Motor neuron (in vitro differentiated cells): Measurements from ENCODE around the gene MYO1H. TPM values are rescaled to one million over a fixed set of nuclear protein-coding genes. Genes with fewer than 3 reads are reported as not detected.

ENCODE experiments used
- ATAC-seq, 8 experiments: fragments of 200-7000 bp; cut with Tn5 transposase; replicated peaks in 6 of 8; 2 replicates each; pipeline ENCODE4 v1.8.0; 2021; ENCODE audit warnings: mild to moderate bottlenecking in 8 of 8, moderate library complexity in 8 of 8
- H3K27ac ChIP-seq, 2 donors: fragments of 250-450 bp; sonication (Bioruptor Pico); 2 replicates each; pipeline ENCODE4 v1.9.0; 2021; ENCODE audit warnings: antibody characterized with exemption in 2 of 2, mild to moderate bottlenecking in 2 of 2, moderate library complexity in 1 of 2
- H3K4me1 ChIP-seq, 2 donors: fragments of 250-450 bp; sonication (Bioruptor Pico); replicated peaks in 1 of 2; 2 replicates each; pipeline ENCODE4 v1.6.1; 2021; ENCODE audit warnings: antibody characterized with exemption in 2 of 2, mild to moderate bottlenecking in 2 of 2, moderate library complexity in 1 of 2
- H3K4me3 ChIP-seq, 5 donors: fragments of 250-450 bp; sonication (Bioruptor Pico); 2 replicates each; pipeline ENCODE4 v1.9.0; 2021; ENCODE audit warnings: antibody characterized with exemption in 5 of 5, mild to moderate bottlenecking in 5 of 5, moderate library complexity in 4 of 5
- WGBS, 10 experiments: fragments of 450-650 bp; shearing (Covaris generic); methylation state at CpG; one replicate each; pipeline ENCODE4 v1.0.0; 2022; 5-methylcytosine and 5-hydroxymethylcytosine counted together
- in situ Hi-C, 9 experiments: fragments of 400-800 bp; cut with MboI; loops; one replicate each; pipeline ENCODE4 v1.15.0; 2021; ENCODE audit warnings: low sequenced_read_pairs in 9 of 9, low pct_unique_long_range_greater_than_20kb in 2 of 9; ENCODE audit not compliant: unreplicated experiment in 9 of 9
- total RNA-seq, 8 experiments: library from RNA; unstranded; fragments of 300-600 nt; gene quantifications; 2 replicates each; pipeline versions ENCODE4 v1.2.3 to v1.2.4, GENCODE V29; 2022

MYO1H gene, protein sequence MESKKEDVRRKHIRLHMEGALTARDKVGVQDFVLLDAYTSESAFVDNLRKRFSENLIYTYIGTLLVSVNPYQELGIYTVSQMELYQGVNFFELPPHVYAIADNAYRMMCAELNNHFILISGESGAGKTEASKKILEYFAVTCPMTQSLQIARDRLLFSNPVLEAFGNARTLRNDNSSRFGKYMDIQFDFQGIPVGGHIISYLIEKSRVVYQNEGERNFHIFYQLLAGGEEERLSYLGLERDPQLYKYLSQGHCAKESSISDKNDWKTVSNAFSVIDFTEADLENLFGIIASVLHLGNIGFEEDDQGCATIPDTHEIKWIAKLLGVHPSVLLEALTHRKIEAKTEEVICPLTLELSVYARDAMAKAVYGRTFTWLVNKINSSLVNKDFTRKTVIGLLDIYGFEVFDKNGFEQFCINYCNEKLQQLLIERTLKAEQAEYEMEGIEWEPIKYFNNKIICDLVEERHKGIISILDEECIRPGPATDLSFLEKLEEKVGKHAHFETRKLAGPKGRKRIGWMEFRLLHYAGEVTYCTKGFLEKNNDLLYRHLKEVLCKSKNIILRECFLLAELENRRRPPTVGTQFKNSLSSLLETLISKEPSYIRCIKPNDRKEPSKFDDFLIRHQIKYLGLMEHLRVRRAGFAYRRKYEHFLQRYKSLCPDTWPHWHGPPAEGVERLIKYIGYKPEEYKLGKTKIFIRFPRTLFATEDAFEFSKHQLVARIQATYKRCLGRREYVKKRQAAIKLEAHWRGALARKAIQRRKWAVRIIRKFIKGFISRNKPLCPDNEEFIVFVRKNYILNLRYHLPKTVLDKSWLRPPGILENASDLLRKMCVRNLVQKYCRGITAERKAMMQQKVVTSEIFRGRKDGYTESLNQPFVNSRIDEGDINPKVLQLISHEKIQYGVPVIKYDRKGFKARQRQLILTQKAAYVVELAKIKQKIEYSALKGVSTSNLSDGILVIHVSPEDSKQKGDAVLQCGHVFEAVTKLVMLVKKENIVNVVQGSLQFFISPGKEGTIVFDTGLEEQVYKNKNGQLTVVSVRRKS
- total RNA-seq, result under 1 TPM; 0.09 to 0.95 (median 0.46) TPM

DNA sequence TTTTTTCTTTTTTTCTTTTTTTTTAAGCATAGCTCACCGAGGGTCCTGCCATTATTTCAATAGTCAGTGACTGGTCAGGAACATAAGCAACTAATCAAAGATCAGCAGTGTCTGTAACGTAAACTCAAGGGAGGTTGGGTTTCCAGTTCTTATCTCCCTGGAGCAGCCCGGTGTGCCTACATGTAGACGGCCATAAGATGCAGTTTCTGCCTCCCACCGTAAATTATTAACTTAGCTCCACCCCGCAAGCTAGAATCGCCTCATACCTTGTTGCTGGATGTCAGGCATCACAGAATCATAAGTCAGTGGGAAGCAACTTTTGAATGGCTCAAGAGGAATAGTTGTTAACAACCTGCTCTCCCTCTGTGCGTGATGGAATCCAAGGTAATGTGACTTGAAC lies at the start of gene MYO1H:
MYO1H (plus strand) TSS at position 312 of the 400 bp plus-strand sequence; CDS start at position 373, 61 bp downstream.
- Histone ChIP-seq H3K27ac (no peak within 1 kb of the TSS), H3K4me1 (peaks cover 5 to 11% of the 10 kb centered on the region in 2 donors), H3K4me3 (no peak within 1 kb of the TSS)
- ATAC-seq, result no peak
- 33 to 94% (median 73%) methylated on average over 1 to 8 of the region's 8 CpGs for WGBS, 10 experiments
- in situ Hi-C loops, result no loop called here

DNA sequence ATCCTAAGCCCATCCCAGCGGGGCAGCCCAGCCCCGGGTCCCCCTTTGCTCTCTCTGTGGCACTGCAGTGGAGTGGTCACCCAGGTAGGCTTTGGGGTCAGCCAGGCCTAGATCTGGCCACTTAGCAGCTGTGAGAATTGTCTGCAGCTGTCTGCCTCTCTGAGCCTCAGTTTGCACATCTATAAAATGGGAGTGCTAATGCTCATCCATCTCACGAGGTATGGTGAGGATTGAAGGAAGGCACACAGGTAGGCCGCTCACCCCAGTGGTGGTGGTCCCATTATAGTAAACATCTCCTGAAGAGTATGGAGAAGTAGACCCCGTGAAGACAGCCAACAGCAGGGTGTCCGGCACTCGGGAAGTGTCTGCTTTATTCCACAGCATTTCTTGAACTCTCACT lies 47.9 kb upstream of the MYO1H start:
- in situ Hi-C loops, result no loop called here
- WGBS, 10 experiments, result 45 to 100% (median 78%) methylated on average over 1 to 5 of the region's 7 CpGs; no CpG with 5 or more reads in 5 of the 10 experiments
- Histone ChIP-seq H3K4me1 (peaks cover 7% of the 10 kb centered on the region in 2 donors), H3K27ac (no peak overlapping the region), H3K4me3 (no peak overlapping the region)
- ATAC-seq, result no peak

DNA sequence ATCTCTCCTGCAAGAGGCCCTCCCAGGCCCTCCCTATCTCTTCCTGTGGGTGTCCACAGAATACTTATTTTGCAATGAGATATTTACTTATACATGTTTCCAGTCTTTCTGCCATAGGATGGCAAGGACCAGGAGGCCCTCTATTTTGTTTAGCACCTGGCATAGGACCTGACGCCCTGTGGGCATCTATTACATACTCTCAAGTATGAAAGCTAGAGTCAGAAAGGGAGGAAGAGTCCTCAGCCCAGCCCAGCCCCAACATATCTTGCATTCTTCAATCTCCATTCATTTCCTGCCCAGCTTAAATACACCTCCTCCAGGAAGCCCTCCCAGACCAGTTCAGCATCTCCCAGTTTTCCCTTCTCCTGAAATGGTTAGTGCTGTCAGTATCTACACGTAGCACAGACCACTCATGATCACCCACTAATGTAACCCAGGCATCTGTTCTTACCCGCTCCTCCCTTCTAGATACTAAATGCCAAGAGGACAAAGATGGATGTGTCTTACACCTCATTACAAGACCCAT lies 46.0 kb upstream of the MYO1H start:
- Histone ChIP-seq H3K4me3 (no peak overlapping the region), H3K27ac (no peak overlapping the region), H3K4me1 (peaks cover 8% of the 10 kb centered on the region in 2 donors)
- in situ Hi-C loops, result no loop called here
- WGBS, 10 experiments, result 20 to 100% (median 82%) methylated on average over 1 to 3 of the region's 3 CpGs; no CpG with 5 or more reads in 2 of the 10 experiments
- ATAC-seq, result no peak

DNA sequence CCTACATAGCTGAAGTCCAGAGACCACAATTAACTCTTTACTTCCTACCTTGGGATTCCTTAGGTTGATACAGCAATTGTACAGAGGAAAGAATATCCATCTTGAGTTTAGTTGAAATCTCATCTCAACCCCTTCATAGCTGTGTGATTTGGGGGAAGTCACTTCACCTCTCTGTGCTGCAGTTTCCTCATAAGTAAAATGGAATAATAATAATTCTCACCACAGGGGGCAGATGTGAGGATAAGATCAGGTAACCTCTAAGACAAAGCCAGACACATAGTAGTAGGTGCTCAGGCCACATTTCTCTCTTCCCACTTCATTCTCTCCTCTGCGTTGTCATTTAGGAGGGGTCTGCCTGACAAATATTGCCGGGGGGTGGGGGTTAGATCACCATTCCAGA lies 45.3 kb upstream of the MYO1H start:
- in situ Hi-C loops, result no loop called here
- peak in 1 of 8 experiments; percentile 50 for ATAC-seq
- H3K4me3 ChIP-seq, result no peak overlapping the region
- no peak overlapping the region for H3K27ac ChIP-seq
- 0 to 85% (median 63%) methylated on average over 1 to 2 of the region's 2 CpGs; no CpG with 5 or more reads in 7 of the 10 experiments for WGBS, 10 experiments
- peaks cover 8% of the 10 kb centered on the region in 2 donors for H3K4me1 ChIP-seq

DNA sequence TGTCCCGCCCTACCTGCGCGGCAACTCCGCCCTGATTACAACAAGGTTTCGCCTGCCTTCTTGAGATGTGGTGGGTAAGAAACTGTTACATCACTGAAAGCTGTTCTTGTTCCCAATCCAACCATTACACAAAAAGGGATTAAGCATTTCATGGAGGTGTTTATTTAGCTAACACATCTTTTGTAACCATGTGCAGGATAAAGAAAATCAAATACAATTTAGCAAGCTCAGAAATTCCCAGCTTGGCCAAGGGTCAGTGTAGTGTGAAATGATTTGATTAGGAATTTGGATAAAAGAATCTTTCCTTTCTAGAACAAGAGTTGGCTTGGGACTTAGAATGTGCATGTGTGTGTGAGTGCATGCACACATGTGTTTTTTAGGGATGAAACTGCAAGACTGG lies 44.9 kb upstream of the MYO1H start:
- no peak overlapping the region for H3K27ac ChIP-seq
- 50 to 100% (median 80%) methylated on average over 2 to 4 of the region's 5 CpGs; no CpG with 5 or more reads in 7 of the 10 experiments for WGBS, 10 experiments
- no peak for ATAC-seq

DNA sequence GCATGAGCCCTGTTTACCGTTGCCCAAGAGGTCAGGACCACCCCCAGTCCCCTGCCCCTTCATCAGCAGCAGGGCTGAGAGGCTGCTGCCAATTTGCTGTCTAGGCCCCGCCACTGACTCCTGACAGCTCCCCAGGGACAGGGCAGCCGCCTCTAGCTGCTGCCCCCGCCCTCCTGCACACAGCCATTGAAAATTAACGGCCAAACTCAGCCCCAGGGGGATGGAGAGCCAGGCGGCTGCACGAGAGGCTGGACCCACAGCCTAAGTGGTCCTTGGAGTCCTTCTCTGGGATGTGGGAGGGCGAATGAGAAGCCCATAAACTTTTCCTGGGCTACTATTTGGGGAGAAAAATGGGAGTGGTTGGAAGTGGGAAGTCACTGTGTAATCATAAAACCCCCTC lies 43.2 kb upstream of the MYO1H start:
- Histone ChIP-seq H3K4me3 (no peak overlapping the region), H3K4me1 (peaks cover 8% of the 10 kb centered on the region in 2 donors), H3K27ac (peak overlapping the region in 1 of 2 donors; percentile 13)
- ATAC-seq, result peak in 6 of 8 experiments; percentile 39 to 89 (median 81)
- 0 to 20% (median 0%) methylated on average over 1 to 4 of the region's 8 CpGs; no CpG with 5 or more reads in 4 of the 10 experiments for WGBS, 10 experiments
- in situ Hi-C loops, result no loop called here

More for the DNA sequence above, 44.9 kb upstream of the MYO1H start:
- no peak overlapping the region for H3K4me3 ChIP-seq
- in situ Hi-C loops, result no loop called here
- peaks cover 8% of the 10 kb centered on the region in 2 donors for H3K4me1 ChIP-seq

DNA sequence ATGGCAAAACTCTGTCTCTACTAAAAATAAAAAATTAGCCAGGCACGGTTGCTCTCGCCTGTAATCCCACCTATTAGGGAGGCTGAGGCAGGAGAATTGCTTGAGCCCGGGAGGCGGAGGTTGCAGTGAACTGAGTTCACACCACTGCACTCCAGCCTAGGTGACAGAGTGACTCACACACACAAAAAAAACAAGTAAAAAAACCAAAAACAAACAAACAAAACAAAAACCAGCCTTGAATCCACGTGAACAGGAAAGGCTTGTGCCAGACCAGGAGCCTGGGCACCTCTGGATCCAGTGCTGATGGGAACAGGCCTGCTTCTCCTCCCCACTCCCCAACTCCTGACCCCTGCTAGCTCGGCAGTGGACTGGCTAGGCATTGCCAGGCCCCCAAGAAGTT lies 42.2 kb upstream of the MYO1H start:
- WGBS, 10 experiments, result 50 to 96% (median 89%) methylated on average over 2 to 6 of the region's 6 CpGs; no CpG with 5 or more reads in 1 of the 10 experiments
- in situ Hi-C loops, result no loop called here
- H3K27ac ChIP-seq, result no peak overlapping the region
- peaks cover 8 to 9% of the 10 kb centered on the region in 2 donors for H3K4me1 ChIP-seq
- ATAC-seq, result no peak
- H3K4me3 ChIP-seq, result no peak overlapping the region

DNA sequence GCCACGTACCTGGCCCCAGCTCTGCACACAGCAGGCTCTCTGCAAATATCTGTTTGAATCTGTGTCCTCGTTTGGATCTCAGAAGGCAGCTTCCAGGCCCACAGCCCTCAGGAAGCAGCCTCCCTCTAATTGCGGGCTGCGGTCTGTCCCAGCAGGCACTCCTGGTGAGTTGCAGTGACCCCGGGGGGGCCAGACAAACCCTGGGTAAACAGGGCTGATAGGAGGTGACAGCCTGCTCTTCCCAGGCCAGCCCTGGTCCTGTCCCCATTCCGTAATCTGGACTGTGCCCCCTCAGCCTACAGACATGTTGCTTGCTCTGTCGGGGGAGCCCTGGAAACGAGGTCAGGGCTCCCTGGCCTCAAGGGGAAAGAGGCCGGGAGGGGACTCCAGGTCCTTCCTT lies 40.6 kb upstream of the MYO1H start:
- in situ Hi-C loops, result no loop called here
- no peak for ATAC-seq
- peaks cover 8 to 12% of the 10 kb centered on the region in 2 donors for H3K4me1 ChIP-seq
- H3K27ac ChIP-seq, result no peak overlapping the region
- 0 to 69% (median 60%) methylated on average over 1 to 3 of the region's 9 CpGs; no CpG with 5 or more reads in 5 of the 10 experiments for WGBS, 10 experiments
- H3K4me3 ChIP-seq, result no peak overlapping the region

DNA sequence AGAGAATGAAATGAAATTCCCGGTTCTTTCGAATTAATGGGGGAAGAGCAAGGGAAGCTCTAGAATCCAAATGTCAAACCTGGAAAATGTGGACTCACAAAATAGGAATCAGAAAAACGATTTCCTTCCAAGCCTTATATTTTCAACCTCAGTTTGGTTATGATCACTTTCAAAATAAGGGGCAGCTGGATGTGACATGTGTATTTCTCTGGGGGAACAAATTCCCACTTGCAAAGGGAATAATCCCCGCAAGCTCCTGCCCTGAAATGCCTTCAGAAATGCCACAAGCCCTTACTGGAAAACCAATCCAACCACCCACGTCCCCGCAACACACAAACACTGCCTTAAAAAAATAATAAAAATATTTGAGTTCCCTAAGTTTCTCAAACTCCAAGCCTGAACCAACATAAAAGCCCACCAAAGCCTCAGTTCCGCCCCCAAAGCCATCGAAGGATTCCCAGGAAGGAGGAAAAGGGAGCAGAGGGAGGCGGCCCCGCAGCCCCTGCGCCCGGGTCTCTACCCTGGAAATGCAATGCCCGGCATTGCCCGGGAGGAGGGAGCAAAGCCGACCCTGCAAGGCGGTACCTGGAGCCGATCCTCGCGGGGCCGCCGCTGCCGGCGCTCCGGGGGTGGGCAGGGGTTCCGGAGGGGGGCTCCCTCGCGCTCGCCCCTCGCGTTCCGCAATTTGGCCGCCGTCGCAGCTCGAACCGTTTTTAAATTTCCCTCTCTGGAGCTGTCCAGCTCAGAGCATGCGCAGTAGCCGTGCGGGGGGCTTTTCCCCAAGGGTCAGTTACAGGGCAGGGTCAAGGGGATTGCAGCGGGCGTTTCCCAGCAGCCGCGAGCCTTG lies 38.9 kb upstream of the MYO1H start, which contains the start of gene FOXN4:
FOXN4 (minus strand) TSS at position 751 of the 847 bp plus-strand sequence. CDS start 963 bp downstream, outside the sequence.
- WGBS, 10 experiments, result 0 to 52% (median 19%) methylated on average over 1 to 9 of the region's 43 CpGs; no CpG with 5 or more reads in 1 of the 10 experiments
- H3K4me3 ChIP-seq, result peak within 1 kb of the TSS; percentile 47 to 86 (median 56)
- peaks cover 8 to 12% of the 10 kb centered on the region in 2 donors for H3K4me1 ChIP-seq
- in situ Hi-C loops, result no loop called here
- no peak within 1 kb of the TSS for H3K27ac ChIP-seq
- ATAC-seq, result peak in 6 of 8 experiments; percentile 22 to 34 (median 29)

DNA sequence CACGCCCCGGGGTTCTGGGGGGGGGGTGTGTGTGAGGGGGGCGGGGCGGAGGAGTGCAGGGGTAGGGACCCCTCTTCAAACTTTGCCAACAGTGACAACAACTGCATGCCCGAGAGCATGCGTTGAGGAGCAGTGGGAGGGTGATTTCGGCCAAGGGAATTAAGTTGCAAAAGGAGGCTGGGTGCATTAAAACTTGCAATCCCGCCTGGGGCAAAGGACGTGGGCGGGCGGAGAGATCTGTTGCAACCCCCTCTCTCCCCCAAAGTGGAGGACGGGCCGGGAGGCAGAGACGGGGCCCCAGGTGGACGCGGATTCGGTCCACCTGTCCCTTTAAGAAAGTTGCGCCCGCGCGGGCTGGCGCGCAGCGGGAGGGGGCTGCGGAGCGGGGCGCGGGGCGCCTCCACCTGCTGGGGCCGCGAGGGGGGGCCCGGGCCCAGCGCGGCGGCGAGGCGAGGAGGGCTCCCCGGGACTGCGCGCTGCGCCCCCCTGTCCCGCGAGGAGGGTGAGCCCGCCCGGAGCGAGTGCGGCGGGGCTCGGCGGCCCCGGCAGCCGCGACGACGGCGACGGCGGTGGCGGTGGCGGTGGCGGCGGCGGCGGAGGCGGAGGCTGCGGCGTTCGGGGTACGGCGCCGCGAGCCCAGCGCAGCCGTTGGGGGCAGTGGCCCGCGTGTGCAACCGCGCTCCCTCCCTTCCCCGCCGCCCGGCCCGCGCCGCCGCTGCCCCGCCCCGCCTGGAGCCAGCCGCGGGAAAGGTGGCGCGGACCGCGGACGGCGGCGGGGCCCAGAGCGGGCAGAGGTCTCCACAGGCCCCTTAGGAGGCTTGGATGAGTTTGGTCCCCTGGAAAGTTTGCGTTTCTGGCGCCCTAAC lies 38.1 kb upstream of the MYO1H start:
- Histone ChIP-seq H3K27ac (no peak overlapping the region), H3K4me1 (peaks cover 3 to 7% of the 10 kb centered on the region in 2 donors), H3K4me3 (peak overlapping the region; percentile 47 to 86 (median 56))
- ATAC-seq, result peak; percentile 40 to 96 (median 92)
- 0% methylated on average over 1 to 2 of the region's 99 CpGs; no CpG with 5 or more reads in 7 of the 10 experiments for WGBS, 10 experiments
- in situ Hi-C loops, result no loop called here
